Skin of body (tissue), 2 donors: Measurements from ENCODE around the gene ZBTB16. TPM values are rescaled to one million over a fixed set of nuclear protein-coding genes. Genes with fewer than 3 reads are reported as not detected.

Experiments
- DNase-seq: peaks from one replicate; lab custom pipeline; 2025; lab: John Stamatoyannopoulos, UW
- total RNA-seq: library from RNA; depleted of rRNA; stranded (reverse); fragments of >200 nt; gene quantifications from one replicate; pipeline ENCODE4 v1.2.3, GENCODE V29; 2014

ZBTB16 gene
- total RNA-seq, 1 donor from 2014 or later = 25.6 TPM

DNA sequence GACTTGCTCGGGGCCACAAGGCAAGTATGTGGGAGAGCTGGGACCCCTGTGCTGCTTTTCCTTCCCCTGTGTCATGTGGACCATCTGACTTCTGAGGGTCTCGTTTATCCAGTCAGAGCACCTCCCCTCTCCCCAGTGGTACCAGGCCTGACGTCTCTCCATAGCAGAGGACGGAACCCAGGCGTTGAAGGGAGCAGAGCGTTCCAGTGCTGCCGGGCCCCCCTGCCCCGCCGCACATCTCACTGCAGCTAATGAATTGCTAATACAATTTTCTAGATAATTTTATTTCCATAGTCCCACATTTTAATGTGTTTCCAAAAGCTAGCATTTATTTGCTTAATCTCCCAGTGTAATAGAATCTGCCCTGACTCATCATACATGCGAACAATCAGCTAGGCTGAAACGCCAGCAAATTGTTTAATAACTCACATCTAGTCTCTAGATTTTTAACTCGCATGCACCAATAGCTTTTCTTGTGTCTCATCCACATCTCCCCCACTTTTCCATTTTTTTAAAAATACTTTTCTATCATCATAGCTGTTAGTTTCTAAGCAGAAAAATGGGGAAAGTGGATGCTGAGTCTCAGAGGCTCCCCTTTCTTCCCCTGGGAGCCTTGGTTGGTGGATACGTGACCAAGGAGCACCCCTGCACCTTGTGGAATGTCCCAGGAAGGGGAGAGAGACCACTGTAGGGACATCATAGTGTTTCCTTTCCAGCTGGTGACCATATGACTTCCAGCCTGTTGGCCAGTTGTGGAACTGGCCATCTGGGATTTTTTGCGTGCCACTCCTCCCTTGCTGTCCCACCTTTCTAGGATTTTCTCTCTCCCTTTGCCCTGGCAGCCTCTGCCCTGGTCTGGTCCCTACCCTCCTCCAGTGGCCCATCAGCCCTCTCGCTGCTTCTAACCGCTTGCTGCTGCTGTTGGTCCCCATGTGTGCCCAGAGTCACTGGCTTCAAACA, 178.1 kb downstream of the ZBTB16 start:
- no peak for DNase-seq

GRCh38 chr11:114239753-114240161, 180.2 kb downstream of the ZBTB16 start:
- DNase-seq = no peak

DNA sequence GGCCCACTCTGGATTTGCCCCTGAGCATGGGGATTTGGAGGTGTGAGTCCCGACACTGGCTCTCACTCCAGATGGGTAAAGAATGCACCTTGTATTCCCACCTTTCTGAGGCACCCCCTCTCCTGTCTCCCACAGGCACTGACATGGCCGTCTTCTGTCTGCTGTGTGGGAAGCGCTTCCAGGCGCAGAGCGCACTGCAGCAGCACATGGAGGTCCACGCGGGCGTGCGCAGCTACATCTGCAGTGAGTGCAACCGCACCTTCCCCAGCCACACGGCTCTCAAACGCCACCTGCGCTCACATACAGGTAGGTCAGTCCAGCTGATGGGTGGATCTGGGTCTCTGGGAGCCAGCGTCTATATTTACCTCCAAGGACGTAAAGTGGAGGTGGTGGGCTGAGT, 182.5 kb downstream of the ZBTB16 start:
- no peak for DNase-seq

DNA sequence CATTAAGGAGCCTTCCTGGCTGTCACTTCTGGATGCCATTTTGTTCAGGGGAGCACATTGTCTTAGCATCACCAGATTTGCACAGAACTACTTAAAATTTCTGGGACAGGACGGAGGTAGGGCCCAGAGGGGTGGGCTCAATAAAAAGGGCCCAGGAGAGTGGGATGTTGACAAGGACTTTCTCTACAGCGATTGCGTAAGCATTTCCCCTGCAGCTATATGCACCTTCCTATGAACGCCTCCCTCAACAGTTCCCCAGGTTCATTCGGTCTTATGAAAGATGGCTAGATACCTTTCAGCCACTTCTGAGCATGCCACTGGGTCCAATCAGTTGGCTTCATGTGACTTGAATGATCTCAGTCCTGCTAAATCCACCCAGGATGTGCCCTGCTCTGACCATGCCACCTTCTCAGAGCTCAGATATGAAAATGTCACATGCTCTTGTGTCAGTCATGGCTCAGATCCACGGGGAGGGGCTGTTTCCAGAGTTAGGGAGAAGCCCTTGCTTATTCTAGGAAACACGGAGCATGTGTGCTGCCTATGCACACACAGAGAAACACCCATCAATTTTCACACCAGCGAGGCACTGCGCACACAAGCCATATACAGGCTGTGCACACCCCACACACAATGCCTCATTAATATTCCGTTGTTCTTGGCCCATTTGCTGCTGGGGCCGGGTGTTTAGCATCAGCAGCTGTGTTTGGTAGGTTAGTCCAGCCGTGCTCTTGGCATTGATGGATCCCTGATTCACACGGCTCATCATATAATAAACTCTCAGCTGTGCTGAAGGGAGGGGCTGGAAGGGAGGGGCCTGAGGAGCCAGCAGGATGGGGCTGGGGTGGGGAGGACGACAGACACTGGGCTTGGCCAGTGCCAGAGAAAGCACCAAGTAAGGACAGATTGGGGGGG, 184.2 kb downstream of the ZBTB16 start:
- DNase-seq = no peak

DNA sequence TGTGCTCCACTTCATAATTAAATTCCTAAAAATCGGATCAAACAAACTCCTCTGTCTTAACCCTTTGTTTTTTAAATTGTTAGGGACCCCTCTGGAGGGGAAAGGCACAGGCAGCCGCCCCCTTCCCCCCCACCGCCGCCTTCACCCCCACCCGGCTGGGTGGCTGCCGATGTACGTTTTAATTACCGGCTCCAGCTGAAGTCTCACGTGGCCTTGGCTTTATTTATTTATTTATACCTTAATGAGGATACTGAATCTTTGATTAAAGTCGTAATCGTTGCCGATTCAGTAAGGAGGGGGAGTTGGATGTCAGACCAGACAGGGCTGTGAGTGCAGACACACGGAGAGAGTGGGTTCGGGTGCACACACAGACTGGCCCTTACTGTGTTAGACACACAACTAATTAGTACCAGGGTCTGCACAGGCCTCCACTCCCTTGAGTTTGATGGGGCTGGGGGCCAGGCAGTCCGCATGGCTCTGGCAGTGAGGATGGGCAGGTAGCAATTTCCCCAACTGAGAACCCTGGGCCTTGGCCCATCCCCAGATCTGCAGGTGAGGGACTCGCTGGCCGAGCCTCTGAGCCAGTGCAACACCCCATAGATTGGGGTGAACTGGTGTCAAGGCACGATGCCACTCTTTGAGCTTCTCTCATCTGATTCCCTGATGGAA, 185.3 kb downstream of the ZBTB16 start:
- DNase-seq = no peak

DNA sequence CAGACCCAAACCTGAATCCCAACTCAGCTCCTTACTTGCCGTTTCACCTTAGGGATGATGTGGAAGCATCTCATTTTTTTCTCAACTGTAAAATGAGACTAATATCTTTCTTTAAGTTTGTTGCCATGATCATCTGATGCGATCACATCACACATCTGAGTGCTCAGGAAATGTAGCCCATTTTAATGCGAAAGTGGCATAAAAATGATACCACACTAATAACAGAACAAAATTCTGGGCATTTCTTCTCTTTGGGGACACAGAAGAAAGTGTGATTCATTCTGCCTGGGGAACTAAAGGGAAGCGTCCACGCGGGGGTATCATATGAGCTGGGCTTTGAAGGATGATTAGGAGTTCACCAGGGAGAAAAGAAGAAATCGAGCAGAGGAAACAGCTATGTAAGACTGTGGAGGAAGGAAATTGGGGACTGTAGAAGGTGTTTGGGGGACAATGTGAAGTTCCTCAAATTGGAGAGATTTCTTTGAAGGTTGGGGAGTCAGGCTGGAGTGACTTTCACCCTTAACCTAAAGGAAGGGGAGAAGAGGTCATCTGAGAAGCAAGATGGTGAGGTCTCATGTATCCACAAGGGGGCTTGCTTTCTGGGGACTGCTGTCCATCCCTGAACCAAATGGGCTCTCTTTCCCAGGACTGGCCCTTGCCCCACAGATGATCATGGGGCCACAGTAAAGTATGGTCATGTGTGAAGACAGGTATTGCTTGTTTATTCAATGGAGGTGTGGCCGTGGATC, 187.0 kb downstream of the ZBTB16 start:
- no peak for DNase-seq

- no peak for DNase-seq
Measured at GRCh38 chr11:114247070-114247789, 187.7 kb downstream of the ZBTB16 start.

DNA sequence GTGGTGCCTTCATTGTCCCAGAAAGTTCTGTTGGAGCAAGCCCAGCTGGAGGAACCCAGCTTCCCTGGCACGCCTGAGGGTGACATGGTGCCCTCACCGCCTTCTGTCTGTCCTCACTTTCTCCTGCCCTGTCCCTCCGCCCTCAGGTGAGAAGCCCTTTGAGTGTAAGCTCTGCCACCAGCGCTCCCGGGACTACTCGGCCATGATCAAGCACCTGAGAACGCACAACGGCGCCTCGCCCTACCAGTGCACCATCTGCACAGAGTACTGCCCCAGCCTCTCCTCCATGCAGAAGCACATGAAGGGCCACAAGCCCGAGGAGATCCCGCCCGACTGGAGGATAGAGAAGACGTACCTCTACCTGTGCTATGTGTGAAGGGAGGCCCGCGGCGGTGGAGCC, 190.7 kb downstream of the ZBTB16 start:
- DNase-seq = no peak

DNA sequence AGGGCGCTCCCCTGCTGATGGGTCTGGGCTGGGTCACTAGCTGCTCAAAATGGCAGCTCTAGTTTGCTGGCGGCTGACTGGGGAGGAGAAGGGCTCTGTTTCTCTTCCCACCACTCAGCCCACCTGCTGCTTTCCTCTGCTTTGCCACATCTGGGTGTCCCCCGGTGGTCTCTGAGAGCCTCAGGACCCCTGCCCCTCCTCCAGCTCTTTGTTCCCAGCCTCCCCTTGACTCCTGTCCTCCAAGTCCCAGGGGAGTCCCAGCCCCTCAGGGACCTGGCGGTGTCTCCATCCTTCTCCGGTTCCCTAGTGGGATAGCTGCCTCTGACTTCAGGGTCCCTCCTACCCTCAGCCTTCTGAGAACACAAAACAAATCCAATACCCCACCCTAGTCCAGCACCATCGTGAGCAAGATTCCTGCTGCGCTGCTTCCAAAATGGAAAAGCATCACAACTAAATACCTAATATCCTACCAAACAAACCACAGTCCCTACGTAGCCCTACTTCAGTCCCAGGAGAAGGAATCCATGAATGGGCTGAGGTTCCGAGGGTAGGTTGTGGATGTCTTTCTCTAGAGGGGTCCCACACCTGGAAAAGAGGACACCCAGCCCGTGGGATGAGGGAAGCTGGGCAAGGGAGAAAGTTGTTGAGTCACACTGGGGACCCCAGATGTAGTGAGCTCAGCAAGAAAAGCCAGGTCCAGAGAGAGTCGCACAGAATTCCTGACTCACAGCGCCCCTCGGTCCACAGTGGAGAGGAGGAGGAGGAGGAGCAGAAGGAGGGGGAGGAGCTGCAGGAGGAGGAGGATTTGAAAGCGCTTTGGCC, 191.7 kb downstream of the ZBTB16 start:
- peak; percentile 38 for DNase-seq

GRCh38 chr11:114251815-114252337, 192.4 kb downstream of the ZBTB16 start:
- DNase-seq = no peak

DNA sequence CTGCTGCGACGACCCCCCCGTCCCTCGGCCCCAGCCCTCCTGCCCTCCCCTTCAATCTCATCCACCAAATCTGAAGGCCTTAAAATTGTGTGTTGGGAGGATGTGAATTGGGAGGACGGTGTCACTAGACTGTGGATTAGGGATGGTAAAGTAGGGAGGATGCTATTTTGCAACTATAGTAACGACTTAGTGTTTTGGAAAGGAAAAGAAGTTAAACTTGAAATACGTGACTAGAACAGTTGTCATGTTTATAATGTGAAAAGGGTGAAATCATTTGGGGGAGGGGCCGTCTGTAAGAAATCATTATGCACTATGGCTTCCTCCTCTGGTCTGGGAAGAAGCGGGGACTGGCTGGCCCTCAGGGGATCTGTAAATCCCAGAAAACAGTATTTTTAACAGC, 193.3 kb downstream of the ZBTB16 start:
- DNase-seq = peak; percentile 56

DNA sequence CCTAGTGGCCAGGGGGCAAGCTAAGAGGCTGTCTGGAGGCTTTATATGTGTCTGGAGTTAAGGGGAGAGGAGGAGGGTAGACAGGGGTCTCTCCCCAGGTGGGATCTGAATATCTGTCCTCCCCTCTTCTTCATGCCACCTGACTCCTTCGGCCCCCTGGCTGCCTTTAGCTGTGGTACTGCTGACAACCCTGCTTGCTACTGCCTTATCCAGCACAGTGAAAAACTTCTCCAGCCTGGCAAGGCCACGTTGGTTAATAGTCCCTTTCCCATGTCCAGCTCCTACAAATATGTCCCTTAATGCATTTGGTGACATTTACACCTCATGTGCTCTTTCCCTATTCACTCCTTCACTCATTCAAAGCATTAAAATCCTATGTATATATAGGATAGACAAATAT, 194.3 kb downstream of the ZBTB16 start:
- no peak for DNase-seq

DNA sequence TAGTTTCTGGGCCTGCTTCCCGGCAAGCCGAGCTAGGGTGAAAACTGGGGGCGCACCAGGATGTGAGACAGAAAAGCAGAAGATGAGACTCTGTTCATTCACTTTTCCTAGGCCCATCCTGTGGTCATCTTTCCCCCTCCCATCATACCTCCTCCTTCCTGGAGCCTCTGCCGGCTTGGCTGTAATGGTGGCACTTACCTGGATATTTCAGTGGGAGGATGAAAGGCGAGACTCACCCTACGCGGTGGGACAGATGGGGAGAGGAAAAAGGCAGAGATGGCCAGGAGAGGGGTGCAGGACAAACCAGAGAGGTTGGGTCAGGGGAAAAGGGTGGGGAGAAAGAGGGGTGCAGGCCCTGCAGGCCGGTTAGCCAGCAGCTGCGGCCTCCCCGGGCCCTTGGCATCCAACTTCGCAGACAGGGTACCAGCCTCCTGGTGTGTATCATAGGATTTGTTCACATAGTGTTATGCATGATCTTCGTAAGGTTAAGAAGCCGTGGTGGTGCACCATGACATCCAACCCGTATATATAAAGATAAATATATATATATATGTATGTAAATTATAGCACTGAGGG, 195.1 kb downstream of the ZBTB16 start:
- DNase-seq = no peak

- no peak for DNase-seq
Measured at GRCh38 chr11:114255289-114255688, 195.8 kb downstream of the ZBTB16 start.

DNA sequence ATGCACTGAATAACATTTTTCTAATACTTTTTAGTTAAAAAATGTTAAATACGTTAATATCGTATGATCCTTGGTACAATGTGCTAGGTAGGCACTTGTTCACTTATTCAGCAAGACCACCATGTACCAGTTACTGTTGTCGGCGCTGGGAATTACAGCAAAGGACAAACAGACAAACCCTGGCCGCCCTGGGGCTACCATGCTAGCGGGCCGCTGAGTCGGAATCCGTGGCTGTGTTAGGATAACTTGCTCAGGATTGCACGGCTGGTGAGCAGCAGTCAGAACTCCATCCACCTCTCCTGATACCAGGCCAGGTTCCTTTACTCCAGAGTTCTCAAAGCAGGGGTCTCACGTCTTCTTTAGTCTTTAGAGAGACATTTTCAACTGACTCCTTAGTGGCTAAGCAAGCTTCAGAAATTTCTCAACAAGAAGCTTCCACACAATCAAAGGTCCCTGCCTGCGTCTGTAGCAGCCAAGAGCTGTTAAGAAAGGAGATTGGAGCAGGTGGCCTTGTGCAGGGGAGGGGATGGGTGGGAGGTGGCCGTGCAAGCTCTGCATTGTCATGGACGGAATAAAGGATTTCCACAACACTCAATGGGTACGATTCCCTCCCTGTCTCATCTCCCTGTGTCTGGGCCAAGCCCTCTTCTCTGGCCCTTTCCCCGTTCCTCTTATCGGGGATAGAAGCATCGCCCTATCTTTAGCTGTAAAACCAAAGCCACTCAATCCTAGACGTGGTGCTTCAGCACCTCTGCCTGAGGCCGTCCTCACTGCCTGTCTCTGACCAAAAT, 196.9 kb downstream of the ZBTB16 start:
- no peak for DNase-seq

DNA sequence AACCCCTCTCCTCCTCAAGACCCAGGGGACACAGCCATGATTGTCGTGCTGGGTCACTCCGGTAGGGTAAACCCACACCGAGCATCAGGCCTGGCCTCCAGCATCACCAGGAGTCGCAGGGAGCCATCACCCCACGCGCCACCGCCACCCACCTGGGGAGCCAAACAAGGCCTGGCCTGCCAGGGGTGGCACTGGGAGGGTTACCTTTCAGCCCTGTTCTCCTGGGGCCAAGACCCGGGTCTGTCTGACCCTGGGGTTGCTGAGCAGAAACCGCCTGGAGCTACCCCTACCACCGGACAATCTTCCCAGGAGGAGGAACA, 197.4 kb downstream of the ZBTB16 start:
- no peak for DNase-seq

- peak; percentile 4 for DNase-seq
Measured at GRCh38 chr11:114257621-114258558, 198.4 kb downstream of the ZBTB16 start.
